GM18868 (cell line): ENCODE data around the gene SLC10A3.
"Not testable (repeated sequence)": the region's sequence is repeated elsewhere in the genome, so short reads cannot be mapped to it uniquely, and the experiment has no call there.

ENCODE experiments used
- ATAC-seq: cut with Tn5 transposase; IDR thresholded peaks from one replicate; pipeline ENCODE4 v1.9.1; 2021; ENCODE audit warnings: mild to moderate bottlenecking, moderate library complexity; ENCODE audit not compliant: unreplicated experiment

SLC10A3 gene

GRCh38 chrX:154509455-154509854, 19.0 kb upstream of the SLC10A3 start:
- ATAC-seq, result no peak

GRCh38 chrX:154508384-154508745, 17.9 kb upstream of the SLC10A3 start:
- ATAC-seq, result no peak

- ATAC-seq, result no peak
Measured at GRCh38 chrX:154507673-154508383, 17.4 kb upstream of the SLC10A3 start.

- ATAC-seq, result no peak
Measured at GRCh38 chrX:154506483-154507332, 16.3 kb upstream of the SLC10A3 start.

- ATAC-seq, result no peak
Measured at GRCh38 chrX:154505734-154506133, 15.3 kb upstream of the SLC10A3 start.

- no peak for ATAC-seq
Measured at GRCh38 chrX:154502989-154503388, 12.6 kb upstream of the SLC10A3 start.

GRCh38 chrX:154502098-154502497, 11.7 kb upstream of the SLC10A3 start:
- no peak for ATAC-seq

GRCh38 chrX:154501423-154501822, 11.0 kb upstream of the SLC10A3 start:
- not testable (repeated sequence) for ATAC-seq

GRCh38 chrX:154496591-154497137, 6.2 kb upstream of the SLC10A3 start:
- ATAC-seq, result not testable (repeated sequence)

GRCh38 chrX:154495472-154495922, 5.1 kb upstream of the SLC10A3 start:
- no peak for ATAC-seq

- ATAC-seq, result no peak
Measured at GRCh38 chrX:154494715-154495114, 4.3 kb upstream of the SLC10A3 start.

- peak; percentile 13 for ATAC-seq
Measured at GRCh38 chrX:154490021-154490413, 412 bp downstream of the SLC10A3 start.

- no peak for ATAC-seq
Measured at GRCh38 chrX:154489182-154489581, 1.2 kb downstream of the SLC10A3 start.

- no peak for ATAC-seq
Measured at GRCh38 chrX:154488336-154489075, 1.9 kb downstream of the SLC10A3 start.

- ATAC-seq, result no peak
Measured at GRCh38 chrX:154487518-154488290, 2.7 kb downstream of the SLC10A3 start.

GRCh38 chrX:154486396-154487207, 3.8 kb downstream of the SLC10A3 start, which contains the start of gene UBL4A:
Gene UBL4A, minus strand, starts transcription at chrX:154486615. Its CDS starts 31 bp downstream, at chrX:154486584.
- ATAC-seq, result peak; percentile 29

- no peak for ATAC-seq
Measured at GRCh38 chrX:154486052-154486395, 4.4 kb downstream of the SLC10A3 start.

GRCh38 chrX:154485150-154486051, 5.0 kb downstream of the SLC10A3 start:
- no peak for ATAC-seq
